ENCODE measurements around the gene GHDC. TPM values are rescaled to one million over a fixed set of nuclear protein-coding genes. Genes with fewer than 3 reads are reported as not detected.

Gene GHDC
- total and polyA plus RNA-seq, 2 of the 8 experiments (the other 6 are each of a cell fraction or from before 2014, with no cell fraction given), result 7.4 to 8.1 TPM

DNA sequence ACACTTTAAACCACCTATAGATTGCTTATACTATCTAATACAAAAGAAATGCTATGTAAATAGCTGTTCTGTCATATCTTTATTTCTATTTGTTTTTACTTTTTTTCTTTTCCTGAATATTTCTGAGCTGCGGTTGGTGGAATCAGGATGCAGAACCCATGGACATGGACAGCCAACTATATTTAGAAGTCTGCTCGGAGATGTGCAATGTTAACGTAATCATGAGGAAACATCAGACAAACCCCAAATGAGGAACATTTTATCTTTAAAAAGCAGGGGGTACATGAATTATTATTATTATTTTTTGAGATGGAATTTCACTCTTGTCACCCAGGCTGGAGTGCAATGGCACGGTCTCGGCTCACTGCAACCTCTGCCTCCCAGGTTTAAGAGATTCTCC is 31.4 kb upstream of the GHDC start:
- FAIRE-seq, result no peak
- no peak overlapping the region for H3K4me2 ChIP-seq (ENCODE audit: insufficient read depth in 1 of 2, low read depth in 2 of 2, low read length in 2 of 2)
- no peak for TF ChIP-seq CBX5 (IDR thresholded peaks at IDR 0.05; ENCODE audit: low read depth, low read length)
- TF ChIP-seq, protein P1, sequence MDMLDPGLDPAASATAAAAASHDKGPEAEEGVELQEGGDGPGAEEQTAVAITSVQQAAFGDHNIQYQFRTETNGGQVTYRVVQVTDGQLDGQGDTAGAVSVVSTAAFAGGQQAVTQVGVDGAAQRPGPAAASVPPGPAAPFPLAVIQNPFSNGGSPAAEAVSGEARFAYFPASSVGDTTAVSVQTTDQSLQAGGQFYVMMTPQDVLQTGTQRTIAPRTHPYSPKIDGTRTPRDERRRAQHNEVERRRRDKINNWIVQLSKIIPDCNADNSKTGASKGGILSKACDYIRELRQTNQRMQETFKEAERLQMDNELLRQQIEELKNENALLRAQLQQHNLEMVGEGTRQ (IDR thresholded peaks at IDR 0.05; ENCODE audit: low read length), result no peak
- no peak for TF ChIP-seq JUND (IDR thresholded peaks at IDR 0.05; ENCODE audit: low read length)
- no peak for TF ChIP-seq KDM4A (IDR thresholded peaks at IDR 0.05; ENCODE audit: low read depth, low read length, severe bottlenecking)
- TF ChIP-seq CHD2 (IDR thresholded peaks at IDR 0.05; ENCODE audit: low read length), result no peak
- no peak for TF ChIP-seq KDM1A (IDR thresholded peaks at IDR 0.05; ENCODE audit: borderline replicate concordance, low read length)
- TF ChIP-seq SIX5 (IDR thresholded peaks at IDR 0.05; ENCODE audit: low read depth, low read length), result no peak
- TF ChIP-seq TAF1 (IDR thresholded peaks at IDR 0.05; ENCODE audit: low read depth, low read length), result no peak
- no peak for TF ChIP-seq SP2 (IDR thresholded peaks at IDR 0.05; ENCODE audit: low read length)
- no peak for TF ChIP-seq JUN (IDR thresholded peaks at IDR 0.05; ENCODE audit: low read depth, low read length)
- no peak for TF ChIP-seq KDM5A (IDR thresholded peaks at IDR 0.05; ENCODE audit: low read length)
- TF ChIP-seq, protein P2, sequence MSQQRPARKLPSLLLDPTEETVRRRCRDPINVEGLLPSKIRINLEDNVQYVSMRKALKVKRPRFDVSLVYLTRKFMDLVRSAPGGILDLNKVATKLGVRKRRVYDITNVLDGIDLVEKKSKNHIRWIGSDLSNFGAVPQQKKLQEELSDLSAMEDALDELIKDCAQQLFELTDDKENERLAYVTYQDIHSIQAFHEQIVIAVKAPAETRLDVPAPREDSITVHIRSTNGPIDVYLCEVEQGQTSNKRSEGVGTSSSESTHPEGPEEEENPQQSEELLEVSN (IDR thresholded peaks at IDR 0.05), result no peak
- TF ChIP-seq PHF8 (conservative IDR thresholded peaks at IDR 0.05; ENCODE audit: low read depth, low read length), result no peak

More for the DNA sequence above, 31.4 kb upstream of the GHDC start:
- no peak overlapping the region for H3K9ac ChIP-seq (replicated peaks in 1 of 4; ENCODE audit: extremely low read depth in 1 of 4, low read depth in 3 of 4, low read length in 3 of 4)
- H4K91ac ChIP-seq (replicated peaks; ENCODE audit: insufficient read length, low read length), result no peak overlapping the region
- H2AFZ ChIP-seq (ENCODE audit: low read length), result no peak overlapping the region
- no peak overlapping the region for H2BK15ac ChIP-seq (ENCODE audit: low read length)
- H3K4me1 ChIP-seq (replicated peaks in 1 of 4; ENCODE audit: control insufficient read depth in 3 of 4, insufficient read depth in 4 of 4, low read length in 3 of 4), result no peaks in the 10 kb centered on the region
- no peaks in the 10 kb centered on the region for H3K9me3 ChIP-seq (ENCODE audit: insufficient read depth in 2 of 2, low read depth in 1 of 2, low read length in 1 of 2)
- peaks cover 4% of the 10 kb centered on the region; the same call in 1 of the 2 replicates for H3K23me2 ChIP-seq (ENCODE audit: low read depth, low read length)
- no peak overlapping the region for H2BK20ac ChIP-seq (ENCODE audit: low read length)
- ChIA-PET CTCF (ENCODE audit: partially characterized antibody) (interaction anchor here (0.7 to 0.8 kb wide), 2 partner anchors 21 to 91 kb away, joined by 3 read pairs; no protein-coding TSS in a partner anchor), POLR2A (ENCODE audit: partially characterized antibody) (interaction anchor here (1.2 kb wide), 1 partner anchor 50 kb away, joined by 3 read pairs; no protein-coding TSS in a partner anchor)
- no peak for DNase-seq (ENCODE audit: low read depth in 1 of 2, low spot score in 2 of 2)
- H2AK5ac ChIP-seq (ENCODE audit: low read depth, low read length), result no peak overlapping the region
- H3K36me3 ChIP-seq (ENCODE audit: control insufficient read depth in 2 of 4, insufficient read depth in 4 of 4, low read length in 3 of 4), result peaks cover 3 to 17% (median 8%) of the 10 kb centered on the region in 4 experiments; a peak in 7 of 8 replicates
- H3K27ac ChIP-seq (ENCODE audit: low read depth, low read length), result no peak overlapping the region
- H3K23ac ChIP-seq (ENCODE audit: insufficient read length), result no peak overlapping the region
- no peak overlapping the region for H2BK5ac ChIP-seq (ENCODE audit: low read depth, low read length)
- no peaks in the 10 kb centered on the region; the same call in 1 of the 2 replicates for H3K79me1 ChIP-seq (ENCODE audit: low read depth, low read length)
- no peaks in the 10 kb centered on the region for H3K27me3 ChIP-seq (replicated peaks in 1 of 4; ENCODE audit: control insufficient read depth in 3 of 4, extremely low read depth in 1 of 4, insufficient read depth in 3 of 4, low read length in 3 of 4)
- H3K18ac ChIP-seq (ENCODE audit: extremely low read depth, low read length), result no peak overlapping the region
- 94% methylated on average over 5 of the region's 5 CpGs; no CpG with 5 or more reads in 1 of the 2 experiments for WGBS, 2 experiments (ENCODE audit: extremely low coverage in 1 of 2, insufficient coverage in 1 of 2, insufficient read length in 1 of 2, insufficient replicate concordance in 2 of 2, low coverage in 1 of 2, low lambda C conversion rate in 2 of 2, missing lambda C conversion rate in 1 of 2)
- no peaks in the 10 kb centered on the region for H3K79me2 ChIP-seq (ENCODE audit: control insufficient read depth in 1 of 2, insufficient read depth in 2 of 2, low read length in 2 of 2)
- H3K14ac ChIP-seq (ENCODE audit: insufficient read length), result no peak overlapping the region
- no peak overlapping the region for H4K5ac ChIP-seq (ENCODE audit: insufficient read length, low read depth, low read length)
- no peak overlapping the region for H4K8ac ChIP-seq (ENCODE audit: extremely low read depth, insufficient read depth, low read length)
- H3K4ac ChIP-seq (replicated peaks; ENCODE audit: insufficient read length, low read depth, low read length), result no peak overlapping the region
- no peak overlapping the region for H2BK12ac ChIP-seq (ENCODE audit: low read depth, low read length)
- H3K56ac ChIP-seq (replicated peaks; ENCODE audit: insufficient read length, low read depth, low read length), result no peak overlapping the region
- no peak overlapping the region for H2BK120ac ChIP-seq (replicated peaks; ENCODE audit: low read depth, low read length)
- no peak overlapping the region for H3K4me3 ChIP-seq (ENCODE audit: extremely low read depth in 1 of 4, insufficient read depth in 2 of 4, low read depth in 3 of 4, low read length in 4 of 4)
- peaks cover 0 to 4% of the 10 kb centered on the region in 2 experiments for H4K20me1 ChIP-seq (replicated peaks in 1 of 2; ENCODE audit: control insufficient read depth in 1 of 2, insufficient read depth in 2 of 2, low read length in 2 of 2)
